Testis (tissue), 2 donors: ENCODE data around the gene BEST2.

ENCODE experiments used
- CTCF ChIP-seq, 3 experiments: fragments of 450-650 bp in 2 of 3; fragments of 200-600 bp in 1 of 3; sonication (generic) in 1 of 3; IDR thresholded peaks; one replicate each; pipeline ENCODE4 v1.5.1; 2016 to 2019; ENCODE audit warnings: antibody characterized with exemption in 3 of 3, mild to moderate bottlenecking in 2 of 3, moderate library complexity in 1 of 3
- POLR2A ChIP-seq: fragments of 450-650 bp; IDR thresholded peaks from one replicate; pipeline ENCODE4 v1.6.1; 2017; ENCODE audit warnings: antibody characterized with exemption, mild to moderate bottlenecking, moderate library complexity

- no peak for TF ChIP-seq CTCF (IDR thresholded peaks at IDR 0.05)
- no peak for TF ChIP-seq POLR2A
Measured at GRCh38 chr19:12806242-12807081, 54.9 kb downstream of the BEST2 start, which contains the start of gene RNASEH2A.
